HAP-1 (cell line): ENCODE measurements around the gene POLR2F.
"Not testable (repeated sequence)": the region's sequence is repeated elsewhere in the genome, so short reads cannot be mapped to it uniquely, and the experiment has no call there.

Experiments used
- DNase-seq, 2 experiments: peaks; one replicate each; pipeline ENCODE4 v3.0.0-alpha.2; 2016 to 2020; ENCODE audit warnings: low spot score in 2 of 2
- H3K27me3 ChIP-seq: fragments of 250-450 bp; sonication (Bioruptor Pico); 2 replicates; pipeline ENCODE4 v1.5.1; 2020; ENCODE audit warnings: low read depth, mild to moderate bottlenecking, moderate library complexity
- H3K36me3 ChIP-seq: fragments of 250-450 bp; sonication (Bioruptor Pico); replicated peaks from 2 replicates; pipeline ENCODE4 v1.5.1; 2020; ENCODE audit warnings: mild to moderate bottlenecking
- H3K4me1 ChIP-seq: fragments of 250-450 bp; sonication (Bioruptor Pico); 2 replicates; pipeline ENCODE4 v1.5.1; 2020; ENCODE audit warnings: mild to moderate bottlenecking
- H3K4me3 ChIP-seq: fragments of 250-450 bp; sonication (Bioruptor Pico); 2 replicates; pipeline ENCODE4 v1.5.1; 2020; ENCODE audit warnings: mild to moderate bottlenecking, moderate library complexity
- H3K9me3 ChIP-seq: fragments of 250-450 bp; sonication (Bioruptor Pico); 2 replicates; pipeline ENCODE4 v1.5.1; 2020; ENCODE audit warnings: mild to moderate bottlenecking, moderate library complexity
- in situ Hi-C: fragments of 300-500 bp; cut with MboI; formaldehyde crosslinking; loops from 3 replicates; pipeline ENCODE4 v1.14.3; 2020; ENCODE audit warnings: low sequenced_read_pairs, inconsistent platforms, mixed read lengths

Gene POLR2F

DNA sequence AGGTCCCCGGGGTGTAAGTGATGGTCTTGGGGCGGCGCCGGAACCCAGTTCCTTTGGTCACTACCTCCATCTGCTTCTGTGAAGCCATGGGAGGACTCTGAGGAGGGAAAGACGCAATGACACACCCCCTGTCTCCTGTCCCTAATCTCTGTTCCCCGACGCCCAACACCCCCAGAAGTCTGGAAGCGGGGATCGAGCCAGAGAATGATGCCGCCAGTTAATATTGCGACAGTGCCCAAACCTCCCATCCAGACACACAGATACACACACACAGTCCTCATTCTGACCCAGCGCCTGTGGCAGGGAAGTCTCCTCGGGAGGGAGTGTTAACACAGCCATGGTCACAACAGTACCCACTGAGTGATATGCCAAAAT is 450 bp upstream of the POLR2F start:
- Histone ChIP-seq H3K27me3 (no peaks in the 10 kb centered on the region), H3K9me3 (no peaks in the 10 kb centered on the region), H3K4me1 (peaks cover 5% of the 10 kb centered on the region), H3K4me3 (peak overlapping the region; percentile 100), H3K36me3 (peaks cover 22% of the 10 kb centered on the region)
- DNase-seq = no peak
- in situ Hi-C loops = loop anchor here (10.0 kb wide), 1 partner anchor 138 kb away; no protein-coding TSS in a partner anchor

- Histone ChIP-seq H3K27me3 (no peaks in the 10 kb centered on the region), H3K9me3 (no peaks in the 10 kb centered on the region), H3K36me3 (peaks cover 33% of the 10 kb centered on the region), H3K4me3 (peak overlapping the region; percentile 100), H3K4me1 (peaks cover 5% of the 10 kb centered on the region)
- DNase-seq = no peak
- in situ Hi-C loops = loop anchor here (10.0 kb wide), 1 partner anchor 140 kb away; no protein-coding TSS in a partner anchor
Observed at GRCh38 chr22:37954686-37955085, 1.2 kb downstream of the POLR2F start.

- not testable (repeated sequence) for DNase-seq, H3K27me3 ChIP-seq, H3K9me3 ChIP-seq, H3K4me1 ChIP-seq, H3K4me3 ChIP-seq
- H3K36me3 ChIP-seq = peaks cover 38% of the 10 kb centered on the region
- in situ Hi-C loops = loop anchor here (10.0 kb wide), 1 partner anchor 141 kb away; no protein-coding TSS in a partner anchor
Observed at GRCh38 chr22:37955825-37956397, 2.4 kb downstream of the POLR2F start.

- H3K4me1 ChIP-seq = peaks cover 5% of the 10 kb centered on the region
- in situ Hi-C loops = loop anchor here (10.0 kb wide), 1 partner anchor 142 kb away; no protein-coding TSS in a partner anchor
- H3K36me3 ChIP-seq = peaks cover 52% of the 10 kb centered on the region
- H3K27me3 ChIP-seq = no peaks in the 10 kb centered on the region
- H3K4me3 ChIP-seq = no peak overlapping the region
- H3K9me3 ChIP-seq = no peaks in the 10 kb centered on the region
- DNase-seq = no peak
Observed at GRCh38 chr22:37957232-37957631, 3.7 kb downstream of the POLR2F start.

DNA sequence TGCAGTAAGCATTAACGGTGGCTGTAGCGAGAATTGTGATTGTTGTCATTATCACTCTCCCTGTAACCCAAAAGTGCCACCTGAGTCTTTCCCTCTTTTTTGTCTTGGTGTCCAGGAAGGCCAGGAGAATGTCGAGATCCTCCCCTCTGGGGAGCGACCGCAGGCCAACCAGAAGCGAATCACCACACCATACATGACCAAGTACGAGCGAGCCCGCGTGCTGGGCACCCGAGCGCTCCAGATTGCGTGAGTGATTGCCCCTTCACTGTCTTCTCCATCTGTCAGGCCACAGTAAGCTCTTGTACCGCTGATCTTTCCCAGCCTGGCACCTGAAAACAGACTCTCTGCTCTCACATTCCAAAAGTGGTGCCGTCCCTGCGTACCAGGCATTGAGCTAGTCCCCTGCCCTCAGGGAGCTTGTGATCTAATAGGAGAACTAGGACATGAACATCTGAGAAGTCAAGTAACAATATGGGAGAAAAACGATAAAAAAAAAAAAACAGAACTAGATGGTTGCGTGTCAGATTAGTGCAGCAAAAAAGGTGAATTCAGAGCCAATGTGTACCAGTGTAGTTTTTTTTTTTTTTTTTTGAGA is 5.8 kb downstream of the POLR2F start:
- in situ Hi-C loops = loop anchor here (10.0 kb wide), 1 partner anchor 145 kb away; no protein-coding TSS in a partner anchor
- no peaks in the 10 kb centered on the region for H3K9me3 ChIP-seq

DNA sequence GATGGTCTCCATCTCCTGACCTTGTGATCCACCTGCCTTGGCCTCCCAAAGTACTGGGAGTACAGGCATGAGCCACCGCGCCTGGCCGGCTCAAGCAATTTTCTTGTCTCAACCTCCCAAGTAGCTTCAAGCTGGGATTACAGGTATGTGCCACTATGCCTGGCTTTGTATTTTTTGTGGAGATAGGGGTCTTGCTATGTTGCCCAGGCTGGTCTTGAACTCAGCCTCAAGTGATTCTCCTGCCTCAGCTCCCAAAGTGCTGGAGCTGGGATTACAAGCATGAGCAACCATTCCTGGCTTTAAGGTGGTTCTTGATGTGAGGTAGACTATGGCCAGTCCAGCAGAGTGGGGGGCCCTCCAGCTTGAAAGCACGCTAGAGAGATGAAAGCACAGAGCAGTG is 7.6 kb downstream of the POLR2F start:
- in situ Hi-C loops = no loop called here
- no peaks in the 10 kb centered on the region for H3K27me3 ChIP-seq
- H3K4me3 ChIP-seq = no peak overlapping the region
- no peak for DNase-seq
- H3K36me3 ChIP-seq = peaks cover 71% of the 10 kb centered on the region
- no peaks in the 10 kb centered on the region for H3K9me3 ChIP-seq
- no peaks in the 10 kb centered on the region for H3K4me1 ChIP-seq

More for the DNA sequence above, 5.8 kb downstream of the POLR2F start:
- H3K27me3 ChIP-seq = no peaks in the 10 kb centered on the region
- no peak for DNase-seq
- no peak overlapping the region for H3K4me3 ChIP-seq
- H3K36me3 ChIP-seq = peaks cover 59% of the 10 kb centered on the region
- H3K4me1 ChIP-seq = peaks cover 5% of the 10 kb centered on the region

DNA sequence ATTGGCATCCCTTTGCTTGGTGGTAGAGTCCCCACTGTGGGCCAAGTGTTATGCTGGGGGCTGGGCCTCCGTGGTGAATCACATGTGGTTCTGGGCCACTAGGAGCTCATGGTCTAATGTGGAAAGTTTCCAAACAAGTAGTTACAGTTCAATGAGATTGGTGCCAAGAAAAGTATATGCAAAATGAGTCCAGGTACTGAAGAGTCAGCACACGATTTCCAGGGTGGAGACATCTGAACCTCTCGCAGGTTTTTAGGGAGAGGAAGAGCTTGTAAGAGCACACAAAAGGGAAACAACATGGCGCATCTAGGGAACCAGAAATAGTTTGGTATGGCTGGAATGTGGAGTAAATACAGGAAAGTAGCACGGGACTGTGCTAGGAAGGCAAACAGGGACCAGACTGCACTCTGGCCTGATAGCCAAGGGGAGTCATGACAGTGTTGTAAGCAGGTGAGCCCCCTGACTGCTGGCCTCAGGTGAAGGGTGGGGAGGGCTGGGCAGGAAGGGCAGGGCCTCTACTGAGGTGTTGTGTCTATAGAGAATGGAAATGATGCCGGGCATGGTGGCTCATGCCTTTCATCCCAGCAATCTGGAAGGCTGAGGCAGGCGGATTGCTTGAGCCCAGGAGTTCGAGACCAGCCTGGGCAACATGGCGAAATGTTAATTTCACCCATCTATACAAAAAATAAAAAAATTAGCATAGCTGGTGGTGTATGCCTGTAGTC is 12.6 kb downstream of the POLR2F start:
- in situ Hi-C loops = no loop called here
- DNase-seq = no peak
- peaks cover 66% of the 10 kb centered on the region for H3K36me3 ChIP-seq
- no peak overlapping the region for H3K4me3 ChIP-seq
- H3K4me1 ChIP-seq = no peaks in the 10 kb centered on the region
- no peaks in the 10 kb centered on the region for H3K9me3 ChIP-seq
- no peaks in the 10 kb centered on the region for H3K27me3 ChIP-seq

GRCh38 chr22:37967147-37967546 is 13.6 kb downstream of the POLR2F start:
- no peak for DNase-seq
- Histone ChIP-seq H3K36me3 (peaks cover 55% of the 10 kb centered on the region), H3K27me3 (no peaks in the 10 kb centered on the region), H3K4me3 (no peak overlapping the region), H3K9me3 (no peaks in the 10 kb centered on the region), H3K4me1 (no peaks in the 10 kb centered on the region)
- in situ Hi-C loops = no loop called here

DNA sequence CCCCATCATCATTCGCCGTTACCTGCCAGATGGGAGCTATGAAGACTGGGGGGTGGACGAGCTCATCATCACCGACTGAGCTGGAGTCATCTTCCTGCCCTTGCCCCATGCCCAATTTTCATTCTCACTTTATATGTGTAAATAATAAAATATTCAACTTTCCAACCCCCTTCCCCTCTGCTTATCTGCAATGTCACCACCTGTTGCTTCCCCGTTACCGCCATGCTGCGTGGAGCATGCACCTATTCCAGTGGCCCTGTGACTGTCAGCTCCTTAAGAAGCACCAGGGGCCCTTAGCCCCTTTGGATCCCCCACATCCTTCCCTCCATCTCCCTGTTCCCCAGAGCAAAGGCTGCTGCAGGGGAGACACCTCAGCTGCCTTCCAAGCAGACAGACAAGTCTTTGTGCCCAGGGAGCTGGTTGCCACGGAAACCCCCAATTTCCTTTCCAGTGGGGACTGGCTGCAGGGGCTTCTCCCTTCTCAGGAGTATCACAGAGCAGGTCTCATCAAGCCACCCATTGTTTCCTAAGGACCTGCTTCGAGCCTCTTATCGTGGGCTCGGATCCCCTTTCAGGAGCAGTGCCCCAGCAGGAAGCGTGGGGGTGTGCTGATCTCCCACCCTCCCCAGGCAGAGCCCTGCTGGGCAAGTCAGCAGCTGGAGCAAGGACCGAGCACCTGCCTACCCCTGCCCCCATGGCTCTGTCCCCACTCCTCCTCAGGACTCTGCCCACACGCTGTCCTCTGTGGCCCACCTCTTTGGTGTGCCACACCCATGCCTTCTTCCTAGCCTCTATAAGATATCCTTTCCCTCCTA is 14.3 kb downstream of the POLR2F start:
- peaks cover 48% of the 10 kb centered on the region for H3K36me3 ChIP-seq
- in situ Hi-C loops = no loop called here
- no peak overlapping the region for H3K4me3 ChIP-seq

GRCh38 chr22:37968452-37969251 is 15.2 kb downstream of the POLR2F start:
- no peak overlapping the region for H3K4me3 ChIP-seq
- in situ Hi-C loops = no loop called here

More for the DNA sequence above, 14.3 kb downstream of the POLR2F start:
- Histone ChIP-seq H3K9me3 (no peaks in the 10 kb centered on the region), H3K27me3 (no peaks in the 10 kb centered on the region), H3K4me1 (no peaks in the 10 kb centered on the region)
- no peak for DNase-seq

DNA sequence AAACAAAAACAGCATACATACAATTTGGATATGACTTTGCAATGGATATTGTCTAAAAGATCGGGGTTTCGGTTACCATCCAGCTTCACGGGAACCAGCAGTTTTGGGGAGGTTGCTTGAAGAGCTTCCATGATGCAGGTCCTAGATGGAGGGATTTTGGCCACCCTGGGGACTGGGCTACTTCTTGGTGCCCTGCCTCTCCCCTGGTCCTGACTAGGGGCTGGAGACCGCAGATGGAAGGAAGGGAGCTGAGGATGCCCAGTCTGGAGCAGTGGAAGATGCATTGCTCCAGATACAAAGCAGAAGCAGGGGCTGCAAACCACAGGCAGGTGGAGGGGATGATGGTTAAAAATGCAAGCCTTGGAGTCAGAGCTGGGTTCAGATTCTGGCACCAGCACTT is 17.4 kb downstream of the POLR2F start:
- in situ Hi-C loops = no loop called here
- Histone ChIP-seq H3K9me3 (no peaks in the 10 kb centered on the region), H3K4me3 (no peak overlapping the region), H3K4me1 (no peaks in the 10 kb centered on the region), H3K27me3 (no peaks in the 10 kb centered on the region), H3K36me3 (peaks cover 29% of the 10 kb centered on the region)
- no peak for DNase-seq

More at GRCh38 chr22:37968452-37969251, 15.2 kb downstream of the POLR2F start:
- H3K9me3 ChIP-seq = no peaks in the 10 kb centered on the region
- DNase-seq = no peak
- H3K36me3 ChIP-seq = peaks cover 42% of the 10 kb centered on the region
- H3K27me3 ChIP-seq = no peaks in the 10 kb centered on the region
- H3K4me1 ChIP-seq = no peaks in the 10 kb centered on the region

GRCh38 chr22:37971475-37972434 is 18.3 kb downstream of the POLR2F start:
- H3K4me1 ChIP-seq = no peaks in the 10 kb centered on the region
- peaks cover 20% of the 10 kb centered on the region for H3K36me3 ChIP-seq
- H3K9me3 ChIP-seq = no peaks in the 10 kb centered on the region
- H3K27me3 ChIP-seq = no peaks in the 10 kb centered on the region
- no peak for DNase-seq
- no peak overlapping the region for H3K4me3 ChIP-seq
- in situ Hi-C loops = no loop called here
